ENCODE results near the gene WNT2.
"Not testable (repeated sequence)": the region's sequence is repeated elsewhere in the genome, so short reads cannot be mapped to it uniquely, and the experiment has no call there.

Gene WNT2

DNA sequence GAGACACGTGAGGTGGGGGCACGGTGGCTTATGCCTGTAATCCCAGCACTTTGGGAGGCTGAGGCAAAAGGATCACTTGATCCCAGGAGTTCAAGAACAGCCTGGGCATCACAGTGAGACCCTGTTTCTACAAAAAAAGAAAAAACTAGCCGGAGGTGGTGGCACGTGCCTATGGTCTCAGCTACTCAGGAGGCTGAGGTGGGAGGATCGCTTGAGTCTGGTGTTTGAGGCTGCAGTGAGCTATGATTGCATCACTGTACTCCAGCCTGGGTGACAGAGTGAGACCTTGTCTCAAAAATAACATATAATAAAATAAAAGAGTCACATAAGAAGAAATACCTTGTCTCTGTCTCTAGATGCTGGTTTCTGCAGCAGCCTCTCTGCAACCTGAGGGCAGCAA lies 22.4 kb downstream of the WNT2 start:
- DNase-seq: not testable (repeated sequence)

DNA sequence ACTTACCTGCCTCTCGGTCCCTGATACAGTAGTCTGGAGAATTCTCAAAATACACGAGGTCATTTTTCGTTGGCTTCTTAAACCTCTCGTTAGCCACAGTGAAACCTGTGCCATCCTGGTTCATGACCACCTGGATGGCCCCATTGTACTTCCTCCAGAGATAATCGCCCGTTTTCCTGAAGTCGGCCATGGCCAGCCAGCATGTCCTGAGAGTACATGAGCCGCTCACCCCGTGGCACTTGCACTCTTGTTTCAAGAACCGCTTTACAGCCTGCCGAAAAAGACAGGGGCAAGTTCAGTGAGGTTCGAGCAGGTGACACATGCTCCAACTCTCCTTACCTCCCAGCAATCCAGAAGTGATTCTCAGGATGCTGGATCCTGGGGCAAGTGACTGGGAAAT lies 25.3 kb downstream of the WNT2 start:
- DNase-seq: no peak

DNA sequence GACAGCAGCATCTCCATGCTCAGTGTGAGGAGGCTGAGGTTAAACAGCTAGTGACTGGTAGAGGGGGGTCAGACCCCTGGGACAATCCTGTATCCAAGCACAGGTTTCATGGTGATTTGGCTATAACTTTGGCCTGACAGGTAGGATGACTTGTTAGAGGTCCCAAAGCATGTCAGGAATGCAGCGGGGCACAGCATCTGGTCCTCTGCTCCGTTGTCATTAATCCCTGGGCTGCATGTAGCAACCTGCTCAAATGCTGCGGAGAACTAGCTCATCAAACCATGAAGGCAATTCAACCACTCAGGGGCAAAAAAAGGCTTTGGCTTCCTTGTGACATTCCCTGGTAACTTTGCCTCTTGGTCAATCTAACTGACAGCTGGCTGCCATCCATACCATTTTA lies 26.8 kb downstream of the WNT2 start:
- DNase-seq: no peak

DNA sequence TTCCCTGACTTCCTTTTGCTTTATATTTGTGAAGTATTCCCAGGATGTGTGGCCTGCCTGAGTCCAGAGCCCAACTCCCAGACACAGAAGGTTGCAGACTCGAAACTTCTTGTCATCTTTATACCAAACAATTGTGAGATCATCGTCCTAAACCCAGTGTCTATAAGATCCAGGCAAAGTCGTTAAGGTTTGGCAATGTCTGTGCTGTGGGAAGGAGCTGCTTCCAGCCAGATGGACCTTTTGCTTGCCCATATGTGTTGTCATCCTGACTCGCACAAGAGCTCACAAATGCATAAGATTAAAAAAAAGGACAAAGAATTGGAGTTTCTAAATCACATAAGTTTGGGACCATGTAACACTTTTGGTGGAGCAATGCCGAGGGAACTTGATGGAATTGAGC lies 37.0 kb downstream of the WNT2 start:
- DNase-seq: no peak

DNA sequence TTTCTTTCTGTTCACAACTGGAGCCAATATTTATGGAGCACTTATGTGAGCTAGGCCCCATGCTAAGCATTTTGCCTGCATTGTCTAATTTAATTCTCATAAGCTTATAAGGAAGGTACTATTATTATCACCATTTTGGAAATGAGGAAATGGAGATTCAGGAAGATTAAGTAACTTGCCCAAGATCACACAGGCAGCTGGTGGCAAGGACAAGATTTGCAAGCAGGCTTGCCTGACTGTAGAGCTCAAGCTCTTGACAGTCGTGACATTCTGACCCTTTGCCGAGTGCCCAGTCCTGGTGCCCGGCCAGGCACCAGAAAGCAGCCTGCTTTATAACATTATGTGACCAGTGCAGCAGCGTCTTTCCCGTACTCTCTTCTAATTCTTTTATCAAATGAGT lies 38.2 kb downstream of the WNT2 start:
- DNase-seq: no peak

DNA sequence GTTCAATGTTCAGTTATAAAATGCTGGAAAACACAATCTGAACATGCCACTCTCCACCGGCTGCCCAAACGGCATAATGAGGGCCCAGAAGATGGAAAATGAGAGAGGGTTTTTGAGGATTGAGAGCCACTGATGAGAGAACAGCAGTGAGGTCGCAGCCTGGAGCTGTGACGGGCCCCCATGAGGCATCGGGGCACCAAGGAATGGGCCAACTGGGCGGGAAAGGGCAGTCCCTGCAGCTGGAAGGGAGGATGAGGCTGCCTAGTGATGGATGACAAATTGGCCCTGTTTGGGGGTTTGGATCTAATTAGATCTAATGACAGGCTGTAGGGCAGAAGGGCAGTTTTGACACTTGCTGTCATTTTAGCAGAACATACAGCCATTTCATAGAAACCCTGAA lies 39.1 kb downstream of the WNT2 start:
- no peak for DNase-seq

GRCh38 chr7:117283371-117283770 lies 39.5 kb downstream of the WNT2 start:
- no peak for DNase-seq

DNA sequence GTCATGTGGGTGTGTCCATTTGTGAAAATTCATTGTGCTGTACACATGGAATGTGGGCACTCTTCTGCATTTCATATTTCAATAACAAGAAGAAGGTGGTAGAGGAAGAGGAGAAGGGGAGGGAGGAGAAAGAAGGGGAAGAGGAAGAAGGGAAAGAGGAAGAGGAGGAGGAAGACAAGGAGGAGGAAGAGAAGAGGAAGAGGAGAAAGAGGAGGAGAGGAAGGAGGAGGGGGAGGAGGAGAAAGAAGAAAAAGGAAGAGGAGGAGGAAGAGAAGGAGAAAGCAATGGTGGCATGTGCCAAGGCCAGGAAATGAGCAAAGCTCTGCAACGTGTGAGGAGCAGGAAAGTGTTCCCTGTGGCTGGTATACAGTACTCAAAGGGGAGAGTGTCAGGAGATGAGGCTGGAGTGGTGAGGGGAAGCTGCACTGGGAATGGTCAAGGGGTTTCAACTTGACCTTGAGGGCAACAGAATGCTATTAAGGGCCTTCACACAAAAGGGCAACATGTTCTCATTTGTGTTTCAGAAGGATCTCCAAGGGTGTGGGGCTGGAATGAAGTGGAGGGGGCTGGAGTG lies 40.5 kb downstream of the WNT2 start:
- DNase-seq: no peak

DNA sequence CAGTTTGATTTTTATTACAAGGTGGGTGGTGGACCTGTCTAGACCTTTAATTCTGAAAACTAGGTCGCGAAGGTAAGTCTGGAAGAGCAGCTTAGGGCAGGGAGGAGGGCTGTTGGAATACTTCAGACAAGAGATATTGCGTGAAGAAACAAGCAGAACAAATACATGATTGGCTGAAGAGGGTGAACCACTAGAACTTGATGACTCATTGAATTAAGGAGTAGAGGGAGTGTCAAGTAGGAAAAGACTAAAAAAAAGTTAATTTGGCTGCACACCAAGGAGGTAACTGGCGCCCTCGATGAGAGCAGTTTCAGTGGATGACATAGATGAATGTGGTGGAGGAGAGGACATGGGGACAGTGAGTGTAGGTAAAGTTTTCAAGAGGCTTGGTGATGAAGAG lies 41.3 kb downstream of the WNT2 start:
- no peak for DNase-seq

GRCh38 chr7:117279931-117280557 lies 42.8 kb downstream of the WNT2 start:
- no peak for DNase-seq

DNA sequence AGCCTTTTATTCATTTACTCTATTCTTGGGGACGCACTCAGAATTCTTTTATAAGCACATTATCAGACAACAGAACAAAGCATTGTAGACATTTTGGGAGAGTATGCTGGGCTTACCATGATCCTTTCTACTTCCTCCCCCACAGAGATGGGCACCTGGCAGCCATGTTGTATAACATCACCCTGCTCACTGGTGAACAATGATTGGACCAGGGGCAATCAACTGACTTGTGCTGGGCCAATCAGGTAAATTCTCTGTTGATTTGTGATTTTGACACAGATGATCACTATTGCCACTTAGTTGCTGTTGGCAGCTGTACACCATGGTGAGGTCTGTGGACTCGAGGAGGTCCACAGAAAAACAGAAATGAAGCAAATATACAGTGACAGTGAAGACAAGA lies 43.7 kb downstream of the WNT2 start:
- DNase-seq: no peak

DNA sequence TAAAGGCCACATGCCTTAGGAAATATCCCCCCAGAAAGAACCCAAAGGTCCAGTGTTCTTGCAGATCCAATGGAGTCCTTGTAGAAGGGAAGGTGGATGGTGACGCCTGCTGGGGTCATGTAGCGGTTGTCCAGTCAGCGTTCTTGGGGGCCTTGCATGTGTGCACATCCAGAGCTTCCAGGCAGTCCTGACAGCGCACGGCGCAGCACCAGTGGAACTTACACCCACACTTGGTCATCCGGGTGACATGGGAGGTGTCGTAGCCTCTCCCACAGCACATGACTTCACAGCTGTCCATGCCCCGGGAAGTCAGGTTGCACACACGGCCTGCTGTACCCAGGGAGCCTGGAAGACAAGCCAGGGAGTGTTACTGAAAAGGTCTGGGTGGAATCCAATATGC lies 44.8 kb downstream of the WNT2 start:
- DNase-seq: no peak

- DNase-seq: no peak
Observed at GRCh38 chr7:117277576-117277975, 45.3 kb downstream of the WNT2 start.

DNA sequence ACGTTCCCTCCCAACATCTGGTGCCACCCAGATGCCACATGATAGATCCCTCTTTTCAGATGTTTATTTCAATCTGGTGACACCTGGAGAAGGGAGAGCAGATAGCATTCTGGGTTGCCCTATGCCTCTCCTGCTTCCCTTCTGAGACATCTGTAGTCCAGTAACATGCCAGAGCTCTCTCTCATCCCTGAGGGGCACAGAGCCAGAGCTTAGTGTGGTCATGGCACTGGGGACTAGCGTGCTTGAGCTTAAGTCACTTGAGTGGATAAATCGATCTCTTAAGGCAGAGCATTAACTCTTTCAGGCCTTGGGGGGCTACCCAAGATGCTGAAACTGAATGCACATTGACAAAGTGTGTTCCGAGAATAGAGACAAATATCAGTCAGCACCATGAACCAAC lies 47.9 kb downstream of the WNT2 start:
- no peak for DNase-seq

GRCh38 chr7:117273814-117274225 lies 49.0 kb downstream of the WNT2 start:
- no peak for DNase-seq

DNA sequence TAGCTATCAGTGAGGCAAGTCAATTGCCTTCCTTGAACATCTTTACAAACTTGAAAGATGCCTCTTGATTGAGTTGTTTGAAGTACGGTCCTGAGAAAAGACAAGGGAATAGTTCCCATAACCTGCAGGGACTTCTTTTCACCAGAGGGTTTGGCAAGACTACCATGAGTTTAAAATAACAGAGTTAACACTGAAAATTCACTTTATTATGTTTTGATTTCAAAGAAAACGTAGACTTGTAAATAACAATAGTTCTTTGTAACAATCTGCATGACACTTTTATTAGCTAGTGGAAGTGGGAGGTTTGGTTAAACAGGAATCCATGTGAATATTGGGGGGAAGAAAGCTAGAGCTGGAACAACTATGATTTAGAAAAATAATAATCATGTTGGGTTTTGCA lies 49.5 kb downstream of the WNT2 start:
- DNase-seq: no peak

DNA sequence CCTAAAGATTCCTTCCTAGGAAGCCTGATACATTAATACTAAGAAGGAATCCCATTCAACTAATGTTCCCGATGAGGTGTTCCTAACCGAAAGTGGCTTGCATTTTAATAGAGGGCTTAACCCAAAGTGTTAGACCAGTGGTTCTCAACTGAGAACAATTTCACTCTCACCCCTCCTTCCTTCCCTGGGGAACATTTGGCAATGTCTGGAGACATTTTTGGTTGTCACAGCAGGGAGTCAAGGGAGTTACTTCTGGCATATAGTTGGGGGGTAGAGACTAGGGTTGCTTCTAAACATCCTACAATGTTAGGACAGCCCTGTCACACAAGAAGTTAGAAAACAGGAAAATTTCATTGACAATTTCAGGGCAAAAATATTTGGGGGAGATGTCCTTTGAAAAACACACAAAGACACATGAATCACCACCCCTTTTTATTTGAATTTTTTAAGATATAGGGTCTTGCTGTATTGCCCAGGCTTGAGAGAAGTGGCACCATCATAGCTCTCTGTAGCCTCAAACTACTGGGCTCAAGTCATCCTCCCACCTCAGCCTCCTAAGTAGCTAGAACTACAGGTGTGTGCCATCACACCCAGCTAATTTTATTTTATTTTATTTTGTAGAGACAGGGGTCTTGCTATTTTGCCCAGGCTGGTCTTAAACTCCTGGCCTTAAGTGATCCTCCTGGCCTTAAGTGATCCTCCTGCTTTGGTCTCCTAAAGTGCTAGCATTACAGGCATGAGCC lies 50.7 kb downstream of the WNT2 start:
- DNase-seq: no peak

GRCh38 chr7:117271566-117271965 lies 51.3 kb downstream of the WNT2 start:
- DNase-seq: no peak

GRCh38 chr7:117270371-117270770 lies 52.5 kb downstream of the WNT2 start:
- no peak for DNase-seq

GRCh38 chr7:117269886-117270285 lies 53.0 kb downstream of the WNT2 start:
- no peak for DNase-seq

- no peak for DNase-seq
Observed at GRCh38 chr7:117269417-117269816, 53.4 kb downstream of the WNT2 start.

GRCh38 chr7:117264716-117265115 lies 58.1 kb downstream of the WNT2 start:
- DNase-seq: no peak

DNA sequence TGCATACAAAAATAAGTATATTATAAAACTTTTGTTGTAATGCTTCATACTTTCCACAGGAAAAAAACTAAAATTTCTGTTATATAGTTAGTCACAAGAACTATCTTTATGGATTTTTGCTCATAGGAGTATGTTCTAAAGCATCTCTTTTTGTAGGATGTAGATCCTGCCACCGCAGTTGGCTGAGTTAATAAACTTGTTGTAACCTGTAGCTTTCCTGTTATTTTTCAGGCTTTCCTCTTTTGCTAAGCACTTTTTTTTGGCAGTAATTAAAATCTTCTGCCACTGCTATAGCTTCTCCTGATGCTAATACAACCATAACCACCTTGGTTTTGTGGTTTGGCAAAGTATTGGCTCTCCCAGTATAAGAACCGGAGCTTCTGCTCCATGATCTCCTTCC lies 60.3 kb downstream of the WNT2 start:
- DNase-seq: no peak

- no peak for DNase-seq
Observed at GRCh38 chr7:117259615-117260014, 63.2 kb downstream of the WNT2 start.

GRCh38 chr7:117251687-117252086 lies 71.2 kb downstream of the WNT2 start:
- DNase-seq: no peak

Data from CD4-positive, alpha-beta T cell treated with Interleukin-1 beta for 1 hour (primary cell).